MCF 10A (cell line): ENCODE data around the gene ZNF423. TPM values are rescaled to one million over a fixed set of nuclear protein-coding genes. Genes with fewer than 3 reads are reported as not detected.

ENCODE experiments used
- BruUV-seq: library from RNA; stranded (reverse); fragments of 400-500 nt; replicated peaks from 2 replicates; lab custom pipeline; 2021; lab: Mats Ljungman, UMichigan
- CTCF ChIA-PET: fragments of 300-600 bp; sonication (Branson Sonifier 250); formaldehyde crosslinking; extraction: SDS; loops from one replicate; lab custom pipeline; 2021; ENCODE audit warnings: antibody characterized with exemption, inconsistent platforms; lab: Yijun Ruan, JAX
- POLR2A ChIA-PET: fragments of 300-600, 350-650 bp; sonication (Branson Sonifier 250); formaldehyde crosslinking; extraction: SDS; loops from one replicate; lab custom pipeline; 2020; ENCODE audit warnings: antibody characterized with exemption, inconsistent platforms; lab: Yijun Ruan, JAX
- DNase-seq: peaks from one replicate; pipeline ENCODE4 v3.0.0-alpha.2; 2018; ENCODE audit not compliant: unreplicated experiment
- H3K27ac Mint-ChIP-seq: one replicate; pipeline ENCODE4 v1.8.0; 2022; ENCODE audit warnings: mild to moderate bottlenecking, low read depth, mixed read lengths; ENCODE audit not compliant: unreplicated experiment
- H3K27me3 Mint-ChIP-seq: one replicate; pipeline ENCODE4 v1.8.0; 2022; ENCODE audit warnings: mixed read lengths; ENCODE audit not compliant: insufficient read depth, unreplicated experiment
- H3K36me3 Mint-ChIP-seq: one replicate; pipeline ENCODE4 v1.8.0; 2022; ENCODE audit warnings: mild to moderate bottlenecking, moderate library complexity, mixed read lengths; ENCODE audit not compliant: insufficient read depth, unreplicated experiment
- H3K4me1 Mint-ChIP-seq: one replicate; pipeline ENCODE4 v1.8.0; 2022; ENCODE audit warnings: mixed read lengths; ENCODE audit not compliant: insufficient read depth, unreplicated experiment
- H3K4me3 Mint-ChIP-seq: one replicate; pipeline ENCODE4 v1.8.0; 2022; ENCODE audit warnings: mild to moderate bottlenecking, moderate library complexity, mixed read lengths; ENCODE audit not compliant: unreplicated experiment
- H3K9me3 Mint-ChIP-seq: one replicate; pipeline ENCODE4 v1.8.0; 2022; ENCODE audit warnings: mixed read lengths; ENCODE audit not compliant: unreplicated experiment
- intact Hi-C: fragments of 100-400 bp; cut with micrococcal nuclease; formaldehyde crosslinking; loops from 2 replicates; pipeline ENCODE4 v1.14.1; 2022
- total RNA-seq: library from RNA; stranded (reverse); gene quantifications from 2 replicates; pipeline ENCODE4 v1.2.3, GENCODE V29; 2022
- TF ChIP-seq, protein P1 (sequence below): fragments of 200-600 bp; IDR thresholded peaks from one replicate; pipeline ENCODE4 v1.8.0; 2022; ENCODE audit warnings: antibody characterized with exemption, mild to moderate bottlenecking; ENCODE audit not compliant: unreplicated experiment

Gene ZNF423
- total RNA-seq, 1 experiment from 2014 or later: not detected

DNA sequence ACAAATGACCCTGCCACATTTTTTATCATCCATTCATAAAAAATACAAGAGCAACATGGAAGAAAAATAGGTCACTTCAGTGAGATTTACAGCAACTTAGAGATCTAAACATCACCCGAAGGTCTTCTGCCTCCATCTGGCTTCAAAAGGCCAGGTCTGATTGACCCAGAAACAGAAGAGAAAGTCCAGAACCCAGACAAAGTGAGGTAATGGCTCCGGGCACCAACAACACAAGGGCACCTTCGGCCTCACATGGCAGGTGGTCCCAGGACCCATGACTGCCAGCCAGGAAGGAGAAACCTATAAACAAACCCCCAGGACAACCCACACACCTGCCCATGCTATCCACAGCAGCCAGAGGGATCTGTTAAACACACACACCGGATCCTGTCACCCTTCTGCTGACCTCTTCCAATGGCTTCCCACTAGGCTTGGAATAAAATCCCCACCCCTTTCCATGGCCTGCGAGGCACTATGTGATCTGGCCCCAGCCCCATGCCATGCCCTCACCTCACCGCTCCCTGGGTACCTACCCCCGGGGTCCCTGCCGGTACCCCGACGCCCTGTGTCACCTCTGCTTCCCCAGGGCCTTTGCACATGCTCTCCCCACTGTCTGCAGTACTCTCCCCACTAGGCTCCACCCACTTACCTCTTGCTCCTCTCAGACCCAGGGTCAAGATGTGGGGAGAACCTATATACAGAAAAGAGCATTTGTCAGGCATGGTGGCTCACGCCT, 149.1 kb downstream of the ZNF423 start:
- Mint-ChIP-seq H3K4me1 (no peaks in the 10 kb centered on the region), H3K27ac (no peak overlapping the region), H3K27me3 (peaks cover 34% of the 10 kb centered on the region), H3K36me3 (no peaks in the 10 kb centered on the region), H3K4me3 (no peak overlapping the region), H3K9me3 (no peaks in the 10 kb centered on the region)
- TF ChIP-seq, protein P1, sequence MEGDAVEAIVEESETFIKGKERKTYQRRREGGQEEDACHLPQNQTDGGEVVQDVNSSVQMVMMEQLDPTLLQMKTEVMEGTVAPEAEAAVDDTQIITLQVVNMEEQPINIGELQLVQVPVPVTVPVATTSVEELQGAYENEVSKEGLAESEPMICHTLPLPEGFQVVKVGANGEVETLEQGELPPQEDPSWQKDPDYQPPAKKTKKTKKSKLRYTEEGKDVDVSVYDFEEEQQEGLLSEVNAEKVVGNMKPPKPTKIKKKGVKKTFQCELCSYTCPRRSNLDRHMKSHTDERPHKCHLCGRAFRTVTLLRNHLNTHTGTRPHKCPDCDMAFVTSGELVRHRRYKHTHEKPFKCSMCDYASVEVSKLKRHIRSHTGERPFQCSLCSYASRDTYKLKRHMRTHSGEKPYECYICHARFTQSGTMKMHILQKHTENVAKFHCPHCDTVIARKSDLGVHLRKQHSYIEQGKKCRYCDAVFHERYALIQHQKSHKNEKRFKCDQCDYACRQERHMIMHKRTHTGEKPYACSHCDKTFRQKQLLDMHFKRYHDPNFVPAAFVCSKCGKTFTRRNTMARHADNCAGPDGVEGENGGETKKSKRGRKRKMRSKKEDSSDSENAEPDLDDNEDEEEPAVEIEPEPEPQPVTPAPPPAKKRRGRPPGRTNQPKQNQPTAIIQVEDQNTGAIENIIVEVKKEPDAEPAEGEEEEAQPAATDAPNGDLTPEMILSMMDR: no peak
- intact Hi-C loops: no loop called here
- CTCF ChIA-PET: no interaction called here
- no TSS peak for BruUV-seq
- DNase-seq: no peak
- POLR2A ChIA-PET: no interaction called here

DNA sequence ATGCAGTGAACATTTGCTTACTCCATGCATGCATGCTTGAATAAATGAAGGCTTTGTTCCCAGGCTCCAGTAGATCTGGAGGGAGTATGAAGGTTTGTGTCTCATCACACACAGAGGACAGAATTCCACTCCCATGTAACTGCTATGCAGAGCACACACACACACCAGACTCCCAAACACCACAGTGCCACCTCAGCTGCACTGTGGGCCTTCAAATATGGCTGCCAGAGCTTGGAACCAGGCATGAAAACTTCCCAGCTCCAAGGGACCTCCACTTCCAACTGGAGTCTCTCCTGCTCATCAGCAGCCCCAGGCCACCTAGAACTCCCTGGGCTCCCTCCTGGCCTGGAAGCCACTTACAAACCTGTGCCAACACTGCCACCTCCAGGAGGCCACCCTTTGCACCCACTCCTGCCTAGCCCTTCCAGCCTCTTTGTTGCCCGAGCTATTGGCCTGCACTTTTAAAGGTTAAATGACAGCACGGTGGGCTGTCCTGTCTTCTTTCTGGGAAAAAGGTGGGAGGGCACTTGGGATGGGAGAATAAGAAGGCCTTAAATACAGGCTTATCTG, 151.2 kb downstream of the ZNF423 start:
- ChIA-PET POLR2A (interaction anchor here (0.7 kb wide), 1 partner anchor 194 kb away, joined by 3 read pairs; no protein-coding TSS in a partner anchor), CTCF (no interaction called here)
- TF ChIP-seq, protein P1: no peak
- Mint-ChIP-seq H3K27me3 (peaks cover 16% of the 10 kb centered on the region), H3K4me3 (no peak overlapping the region), H3K27ac (no peak overlapping the region), H3K36me3 (no peaks in the 10 kb centered on the region), H3K9me3 (no peaks in the 10 kb centered on the region), H3K4me1 (no peaks in the 10 kb centered on the region)
- DNase-seq: no peak
- intact Hi-C loops: no loop called here
- no TSS peak for BruUV-seq

DNA sequence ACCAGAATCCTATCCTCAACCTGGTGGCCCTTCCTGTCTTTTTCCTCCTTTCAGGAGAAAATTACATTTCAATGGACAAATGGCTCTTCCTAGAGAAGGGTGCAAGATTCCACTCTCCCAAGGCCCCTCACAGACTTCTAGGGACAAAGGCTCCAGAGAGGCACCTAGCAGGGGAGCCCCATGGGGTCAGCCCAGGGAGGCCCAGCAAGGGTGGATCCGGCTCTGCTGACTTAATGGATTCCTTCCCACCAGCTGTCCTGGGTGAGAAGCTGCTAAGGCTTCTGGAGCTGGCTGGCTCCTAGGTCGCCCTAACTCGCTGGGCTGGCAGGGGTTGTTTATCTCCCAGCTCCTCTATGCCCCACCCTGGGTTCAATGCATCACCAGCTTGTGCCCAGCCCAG, 152.4 kb downstream of the ZNF423 start:
- DNase-seq: no peak
- intact Hi-C loops: no loop called here
- BruUV-seq: no TSS peak
- Mint-ChIP-seq H3K4me1 (no peaks in the 10 kb centered on the region), H3K4me3 (no peak overlapping the region), H3K27me3 (peaks cover 15% of the 10 kb centered on the region), H3K27ac (no peak overlapping the region), H3K36me3 (no peaks in the 10 kb centered on the region), H3K9me3 (no peaks in the 10 kb centered on the region)
- ChIA-PET POLR2A (no interaction called here), CTCF (no interaction called here)
- TF ChIP-seq, protein P1: no peak

DNA sequence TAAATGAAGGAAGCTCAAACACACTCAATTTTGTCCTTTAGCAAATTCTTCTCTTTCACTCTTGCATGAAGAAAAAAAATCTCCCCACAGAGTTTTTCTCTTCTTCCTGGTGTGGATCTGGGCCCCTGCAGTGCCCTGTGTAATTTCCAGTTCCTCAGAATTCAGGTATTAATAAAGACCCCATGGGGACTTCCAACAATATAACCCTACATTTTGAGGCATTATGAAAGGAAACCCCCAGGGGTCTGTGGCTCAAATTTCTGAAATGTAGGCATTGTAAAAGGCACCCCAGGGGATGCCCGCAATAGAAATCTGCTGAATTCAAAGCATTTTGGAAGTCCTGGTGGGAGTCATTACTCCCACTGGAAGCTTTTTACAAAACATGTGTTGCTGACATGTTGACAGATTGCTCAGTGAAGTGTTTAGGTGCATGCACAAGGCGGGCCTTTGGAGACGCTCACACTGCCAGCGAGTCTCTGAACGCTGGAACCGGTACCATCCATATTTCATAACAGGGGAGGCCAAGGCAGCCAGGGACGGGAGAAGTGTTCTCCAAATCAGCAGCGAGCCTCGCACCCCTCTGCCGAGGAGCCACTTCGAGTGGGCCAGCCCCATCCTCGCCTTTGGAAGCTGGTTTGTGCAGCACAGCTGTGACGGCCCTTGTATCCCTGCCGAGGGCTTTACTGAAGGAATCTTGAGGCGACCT, 154.0 kb downstream of the ZNF423 start:
- Mint-ChIP-seq H3K36me3 (no peaks in the 10 kb centered on the region), H3K9me3 (no peaks in the 10 kb centered on the region), H3K4me1 (no peaks in the 10 kb centered on the region), H3K27me3 (peaks cover 23% of the 10 kb centered on the region), H3K4me3 (no peak overlapping the region), H3K27ac (no peak overlapping the region)
- BruUV-seq: no TSS peak
- POLR2A ChIA-PET: no interaction called here
- TF ChIP-seq, protein P1: no peak
- CTCF ChIA-PET: interaction anchor here (0.7 to 1.1 kb wide), 2 partner anchors 156 to 157 kb away, joined by 3 read pairs; no protein-coding TSS in a partner anchor
- intact Hi-C loops: no loop called here
- DNase-seq: no peak
